ENCODE measurements around the gene NABP1. TPM values are rescaled to one million over a fixed set of nuclear protein-coding genes. Genes with fewer than 3 reads are reported as not detected.
A peak's percentile ranks its signal among the peaks of the same experiment; 100 is the strongest.

The NABP1 gene, protein sequence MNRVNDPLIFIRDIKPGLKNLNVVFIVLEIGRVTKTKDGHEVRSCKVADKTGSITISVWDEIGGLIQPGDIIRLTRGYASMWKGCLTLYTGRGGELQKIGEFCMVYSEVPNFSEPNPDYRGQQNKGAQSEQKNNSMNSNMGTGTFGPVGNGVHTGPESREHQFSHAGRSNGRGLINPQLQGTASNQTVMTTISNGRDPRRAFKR
- total RNA-seq (10 to 100 TPM in 1 of 10 donors, 1 to 10 TPM in 9; 1.2 to 15.3 (median 3.8) TPM), polyA plus RNA-seq (1 to 10 TPM; 3.0 to 6.6 TPM)
- long read RNA-seq, donor 1, partial matches to known transcripts: 0 of 3 reads
- long read RNA-seq, donor 1, other reads (novel, unspliced or antisense): 3 of 3 reads
- long read RNA-seq, donor 2, partial matches to known transcripts: 0 of 3 reads
- long read RNA-seq, donor 2, other reads (novel, unspliced or antisense): 2 of 3 reads
- long read RNA-seq, donor 3, full-length matches to known transcripts: 10 of 14 reads
- long read RNA-seq, donor 3, partial matches to known transcripts: 0 of 14 reads
- long read RNA-seq, donor 3, other reads (novel, unspliced or antisense): 4 of 14 reads

DNA sequence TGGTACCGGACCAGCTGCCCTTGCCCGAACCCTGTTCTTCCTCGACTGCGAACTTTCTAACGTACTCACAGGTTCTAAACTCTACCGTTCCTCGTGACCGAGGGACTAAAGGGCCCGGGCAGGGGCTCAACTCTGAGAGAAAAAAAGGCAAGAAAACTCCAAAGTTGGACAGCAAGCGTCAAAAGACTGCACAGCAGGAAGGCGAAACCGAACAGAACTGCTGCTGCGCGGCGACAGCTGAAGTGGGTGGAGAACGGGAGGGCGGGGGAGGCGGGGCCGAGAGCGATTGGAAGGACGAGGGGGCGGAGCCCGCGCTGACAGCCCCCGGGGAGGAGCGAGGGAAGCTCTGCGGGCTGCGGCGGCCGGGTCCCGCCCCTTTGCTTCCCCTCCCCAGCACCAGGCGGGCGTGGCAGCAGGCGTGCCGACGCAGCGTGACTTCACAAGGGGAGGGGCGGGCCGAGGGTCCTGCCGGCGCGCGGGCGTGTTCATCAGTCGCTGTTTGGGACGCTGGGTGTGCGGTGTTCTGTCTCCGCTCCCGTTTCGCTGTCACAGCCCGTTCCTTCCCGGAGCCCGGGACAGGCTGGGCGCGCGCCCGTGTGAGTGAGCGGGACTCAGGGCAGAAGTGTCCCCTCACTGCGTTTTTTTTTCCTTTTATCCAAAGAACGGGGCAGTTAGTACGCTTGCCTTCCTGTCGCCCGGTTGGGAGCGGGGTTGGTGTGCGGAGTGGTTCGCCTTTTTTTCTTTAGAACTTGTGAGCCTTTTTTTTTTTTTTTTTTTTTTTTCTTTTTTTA lies at the start of gene NABP1:
Gene NABP1 (plus strand): TSS at position 491 of the 791 bp plus-strand sequence. CDS start 479 bp downstream, outside the sequence.
- Histone ChIP-seq H3K27ac (peak within 1 kb of the TSS; percentile 74 to 99 (median 92)), H3K36me3 (peaks cover 0 to 24% (median 0%) of the 10 kb centered on the region in 9 donors), H3K9me3 (no peaks in the 10 kb centered on the region), H3K4me1 (peaks cover 0 to 72% (median 12%) of the 10 kb centered on the region in 9 donors), H3K4me3 (peak within 1 kb of the TSS; percentile 52 to 84 (median 76)), H3K27me3 (no peaks in the 10 kb centered on the region)
- intact Hi-C loops (cut with DNase I): no loop called here
- 0% methylated on average over 51 to 66 of the region's 66 CpGs for WGBS, 2 donors
- DNase-seq (peak; percentile 98 to 100), ATAC-seq (peak; percentile 99 to 100 (median 99))
- TF ChIP-seq, protein P1, sequence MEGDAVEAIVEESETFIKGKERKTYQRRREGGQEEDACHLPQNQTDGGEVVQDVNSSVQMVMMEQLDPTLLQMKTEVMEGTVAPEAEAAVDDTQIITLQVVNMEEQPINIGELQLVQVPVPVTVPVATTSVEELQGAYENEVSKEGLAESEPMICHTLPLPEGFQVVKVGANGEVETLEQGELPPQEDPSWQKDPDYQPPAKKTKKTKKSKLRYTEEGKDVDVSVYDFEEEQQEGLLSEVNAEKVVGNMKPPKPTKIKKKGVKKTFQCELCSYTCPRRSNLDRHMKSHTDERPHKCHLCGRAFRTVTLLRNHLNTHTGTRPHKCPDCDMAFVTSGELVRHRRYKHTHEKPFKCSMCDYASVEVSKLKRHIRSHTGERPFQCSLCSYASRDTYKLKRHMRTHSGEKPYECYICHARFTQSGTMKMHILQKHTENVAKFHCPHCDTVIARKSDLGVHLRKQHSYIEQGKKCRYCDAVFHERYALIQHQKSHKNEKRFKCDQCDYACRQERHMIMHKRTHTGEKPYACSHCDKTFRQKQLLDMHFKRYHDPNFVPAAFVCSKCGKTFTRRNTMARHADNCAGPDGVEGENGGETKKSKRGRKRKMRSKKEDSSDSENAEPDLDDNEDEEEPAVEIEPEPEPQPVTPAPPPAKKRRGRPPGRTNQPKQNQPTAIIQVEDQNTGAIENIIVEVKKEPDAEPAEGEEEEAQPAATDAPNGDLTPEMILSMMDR (IDR thresholded peaks at IDR 0.05): no peak

DNA sequence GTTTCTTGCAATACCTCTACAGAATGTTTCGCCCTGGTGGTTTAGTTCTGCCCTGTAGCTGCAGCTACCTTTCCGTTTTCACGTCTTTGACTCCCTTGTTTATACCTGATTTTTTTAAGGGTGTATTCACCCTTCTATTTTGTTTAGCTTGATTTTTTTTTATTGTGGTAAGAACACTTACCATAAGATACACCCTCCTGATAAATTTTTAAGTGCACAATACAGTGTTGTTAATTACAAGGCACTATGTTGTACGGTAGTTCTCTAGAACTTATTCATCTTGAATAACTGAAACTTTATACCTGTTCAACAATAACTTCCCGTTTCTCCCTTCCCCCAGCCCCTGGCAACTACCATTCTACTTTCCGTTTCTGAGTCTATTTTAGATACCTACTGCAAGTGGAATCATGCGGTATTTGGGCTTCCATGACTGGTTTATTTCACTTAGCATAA lies 48.9 kb upstream of the NABP1 start:
- H3K4me3 ChIP-seq: no peak overlapping the region
- WGBS, 2 donors: 69 to 83% methylated on average over 7 of the region's 7 CpGs
- peaks cover 0 to 4% (median 0%) of the 10 kb centered on the region in 7 donors for H3K27me3 ChIP-seq
- DNase-seq (no peak), ATAC-seq (no peak)
- no peak overlapping the region for H3K27ac ChIP-seq
- peaks cover 0 to 20% (median 0%) of the 10 kb centered on the region in 9 donors for H3K4me1 ChIP-seq
- H3K36me3 ChIP-seq: no peaks in the 10 kb centered on the region
- TF ChIP-seq, protein P1 (IDR thresholded peaks at IDR 0.05): no peak
- intact Hi-C loops (cut with DNase I): no loop called here
- no peaks in the 10 kb centered on the region for H3K9me3 ChIP-seq

DNA sequence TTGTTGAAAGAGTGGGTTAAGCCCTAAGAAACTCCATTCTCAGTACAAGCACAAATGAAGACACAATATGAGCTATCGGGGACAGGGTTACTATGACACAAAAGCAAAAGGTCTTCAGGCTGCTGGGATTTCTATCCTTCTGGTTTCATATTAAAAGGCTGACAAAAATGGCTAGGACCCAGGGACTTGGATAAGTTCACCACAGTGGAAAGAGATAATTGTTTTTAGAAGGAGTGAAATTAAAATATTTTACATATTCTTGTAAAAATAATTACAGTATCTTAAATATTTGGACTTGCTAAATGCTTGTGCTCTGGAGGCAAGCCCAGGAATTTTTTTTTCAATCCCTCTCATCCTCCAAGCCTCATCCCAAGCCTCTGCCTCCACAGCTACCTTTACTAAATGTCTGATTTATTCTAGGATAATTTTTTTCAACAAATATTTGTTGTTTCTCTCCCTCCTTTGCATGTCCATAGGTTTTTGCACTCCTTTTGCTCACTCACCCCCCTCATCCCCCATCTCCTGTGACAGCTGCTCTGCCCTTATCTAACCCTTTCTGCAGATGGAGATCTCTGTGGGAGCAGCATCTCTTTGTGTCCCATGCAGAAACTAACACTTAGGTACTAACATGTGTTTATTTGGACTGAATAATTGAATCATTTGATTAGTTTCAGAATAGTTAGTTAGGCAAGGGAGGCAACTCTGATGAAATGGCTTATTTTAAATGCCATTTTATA lies 47.8 kb upstream of the NABP1 start:
- Histone ChIP-seq H3K36me3 (no peaks in the 10 kb centered on the region), H3K9me3 (no peaks in the 10 kb centered on the region), H3K4me3 (no peak overlapping the region), H3K4me1 (peaks cover 0 to 13% (median 0%) of the 10 kb centered on the region in 9 donors), H3K27me3 (peaks cover 0 to 4% (median 0%) of the 10 kb centered on the region in 7 donors), H3K27ac (no peak overlapping the region)
- ATAC-seq (no peak), DNase-seq (no peak)
- TF ChIP-seq, protein P1 (IDR thresholded peaks at IDR 0.05): no peak
- 58 to 77% methylated on average over 1 of the region's 1 CpG for WGBS, 2 donors
- intact Hi-C loops (cut with DNase I): no loop called here

All from heart right ventricle (tissue), 16 donors.